A673 (cell line): ENCODE results near the gene VGLL1. TPM values are rescaled to one million over a fixed set of nuclear protein-coding genes. Genes with fewer than 3 reads are reported as not detected.

ENCODE experiments used
- BruUV-seq: library from RNA; stranded (reverse); fragments of 400-500 nt; replicated peaks from 2 replicates; lab custom pipeline; 2021; lab: Mats Ljungman, UMichigan
- CTCF ChIA-PET: fragments of 300-600 bp; sonication (Branson Sonifier 250); formaldehyde crosslinking; loops from one replicate; lab custom pipeline; 2022; ENCODE audit warnings: antibody characterized with exemption; lab: Charles Lee
- POLR2A ChIA-PET: fragments of 300-600 bp; sonication (Branson Sonifier 250); formaldehyde crosslinking; loops from one replicate; lab custom pipeline; 2022; ENCODE audit warnings: antibody characterized with exemption; ENCODE audit not compliant: low non-redundant PET; lab: Charles Lee
- DNase-seq: peaks from one replicate; pipeline ENCODE4 v3.0.0-alpha.2; 2015; ENCODE audit warnings: low spot score
- H3K27ac ChIP-seq: fragments of 200-600 bp; sonication (generic); 2 replicates; pipeline ENCODE4 v1.5.1; 2016; ENCODE audit warnings: mixed run types, low read depth, mild to moderate bottlenecking, mixed read lengths, antibody characterized with exemption, low read length; ENCODE audit not compliant: poor library complexity, severe bottlenecking
- H3K27me3 ChIP-seq: fragments of 200-600 bp; sonication (generic); replicated peaks from 2 replicates; pipeline ENCODE4 v1.6.1; 2017; ENCODE audit warnings: mixed run types, low read depth, mild to moderate bottlenecking, mixed read lengths, antibody characterized with exemption, low read length; ENCODE audit not compliant: insufficient read depth, poor library complexity
- H3K36me3 ChIP-seq: fragments of 200-600 bp; sonication (generic); 2 replicates; pipeline ENCODE4 v1.6.1; 2016; ENCODE audit warnings: mixed run types, mild to moderate bottlenecking, mixed read lengths, antibody characterized with exemption, low read length; ENCODE audit not compliant: insufficient read depth, poor library complexity, severe bottlenecking
- H3K4me1 ChIP-seq: fragments of 200-600 bp; sonication (generic); 2 replicates; pipeline ENCODE4 v1.6.1; 2017; ENCODE audit warnings: mixed run types, mild to moderate bottlenecking, mixed read lengths, antibody characterized with exemption, low read length; ENCODE audit not compliant: insufficient read depth, poor library complexity, severe bottlenecking
- H3K4me3 ChIP-seq: fragments of 200-600 bp; sonication (generic); 2 replicates; pipeline ENCODE4 v1.5.1; 2016; ENCODE audit warnings: low read depth, mixed run types, mild to moderate bottlenecking, mixed read lengths, low read length; ENCODE audit not compliant: poor library complexity, severe bottlenecking
- H3K9me3 ChIP-seq: fragments of 200-600 bp; sonication (generic); 2 replicates; pipeline ENCODE4 v1.6.1; 2016; ENCODE audit warnings: mixed run types, low read depth, mild to moderate bottlenecking, mixed read lengths, antibody characterized with exemption, low read length; ENCODE audit not compliant: poor library complexity, severe bottlenecking
- EZH2 ChIP-seq: fragments of 200-600 bp; sonication (generic); IDR thresholded peaks from 2 replicates; pipeline ENCODE4 v1.6.1; 2017; ENCODE audit warnings: borderline replicate concordance, low read depth, mild to moderate bottlenecking, mixed read lengths, antibody characterized with exemption, low read length; ENCODE audit not compliant: poor library complexity, severe bottlenecking
- intact Hi-C: fragments of 100-400 bp; cut with micrococcal nuclease; formaldehyde crosslinking; loops from one replicate; pipeline ENCODE4 v1.10.0; 2022; ENCODE audit not compliant: unreplicated experiment
- total RNA-seq: library from RNA; stranded (reverse); gene quantifications from 2 replicates; pipeline ENCODE4 v1.2.3, GENCODE V29; 2021
- TF ChIP-seq, protein P1 (sequence below): fragments of 300-800, 200-600 bp; sonication (generic); conservative IDR thresholded peaks from 2 replicates; pipeline ENCODE4 v1.5.1; 2017; ENCODE audit warnings: low read depth, mild to moderate bottlenecking, antibody characterized with exemption, low read length, moderate library complexity, mixed read lengths

Gene VGLL1
- total RNA-seq, 1 experiment from 2014 or later, result not detected

DNA sequence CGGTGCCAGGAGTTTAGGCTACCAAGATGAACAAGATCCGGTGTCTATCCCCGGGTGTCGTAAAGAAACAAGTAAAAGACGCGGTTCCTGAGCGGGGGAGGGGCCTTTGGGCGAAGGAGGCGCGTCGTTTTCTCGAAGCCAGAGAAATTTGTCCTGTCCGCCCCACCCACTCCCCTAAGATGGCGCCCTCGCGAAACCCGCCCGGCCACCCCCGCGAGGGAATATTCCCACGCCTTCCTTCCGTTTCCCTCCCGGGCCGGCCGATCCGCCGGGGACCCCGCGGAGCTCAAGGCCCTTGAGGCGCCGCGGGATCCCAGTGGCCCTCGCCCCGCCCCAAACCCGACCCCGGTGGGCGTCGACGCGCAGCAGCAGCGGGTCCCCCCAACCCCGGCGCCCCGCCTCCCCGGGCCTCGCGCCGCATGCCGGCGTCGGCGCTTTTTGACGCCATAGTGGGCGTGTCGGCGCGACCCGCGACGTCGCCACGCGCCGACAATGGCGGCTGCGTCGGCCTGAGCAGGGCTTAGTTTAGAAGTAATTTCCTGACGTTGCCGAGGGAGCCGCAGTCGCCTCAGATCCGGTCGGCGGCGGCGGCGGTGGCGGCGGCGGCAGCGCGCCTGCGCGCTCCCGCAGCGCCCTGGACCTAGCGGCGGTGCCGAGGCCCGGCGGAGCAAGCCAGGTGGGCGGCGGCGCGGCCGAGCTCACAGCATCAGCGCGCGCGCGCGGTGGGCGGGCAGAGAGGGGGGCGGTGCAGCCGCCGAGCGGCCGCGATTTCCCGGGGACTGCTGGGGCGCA lies 35.1 kb upstream of the VGLL1 start:
- H3K27ac ChIP-seq, result peak overlapping the region; percentile 88
- H3K27me3 ChIP-seq, result no peaks in the 10 kb centered on the region
- BruUV-seq, result no TSS peak
- peak; percentile 93 for DNase-seq
- ChIA-PET CTCF (no interaction called here), POLR2A (no interaction called here)
- H3K4me1 ChIP-seq, result no peaks in the 10 kb centered on the region
- peak overlapping the region; percentile 67 for H3K4me3 ChIP-seq
- H3K36me3 ChIP-seq, result peaks cover 20% of the 10 kb centered on the region
- no peak for TF ChIP-seq EZH2
- TF ChIP-seq, protein P1, sequence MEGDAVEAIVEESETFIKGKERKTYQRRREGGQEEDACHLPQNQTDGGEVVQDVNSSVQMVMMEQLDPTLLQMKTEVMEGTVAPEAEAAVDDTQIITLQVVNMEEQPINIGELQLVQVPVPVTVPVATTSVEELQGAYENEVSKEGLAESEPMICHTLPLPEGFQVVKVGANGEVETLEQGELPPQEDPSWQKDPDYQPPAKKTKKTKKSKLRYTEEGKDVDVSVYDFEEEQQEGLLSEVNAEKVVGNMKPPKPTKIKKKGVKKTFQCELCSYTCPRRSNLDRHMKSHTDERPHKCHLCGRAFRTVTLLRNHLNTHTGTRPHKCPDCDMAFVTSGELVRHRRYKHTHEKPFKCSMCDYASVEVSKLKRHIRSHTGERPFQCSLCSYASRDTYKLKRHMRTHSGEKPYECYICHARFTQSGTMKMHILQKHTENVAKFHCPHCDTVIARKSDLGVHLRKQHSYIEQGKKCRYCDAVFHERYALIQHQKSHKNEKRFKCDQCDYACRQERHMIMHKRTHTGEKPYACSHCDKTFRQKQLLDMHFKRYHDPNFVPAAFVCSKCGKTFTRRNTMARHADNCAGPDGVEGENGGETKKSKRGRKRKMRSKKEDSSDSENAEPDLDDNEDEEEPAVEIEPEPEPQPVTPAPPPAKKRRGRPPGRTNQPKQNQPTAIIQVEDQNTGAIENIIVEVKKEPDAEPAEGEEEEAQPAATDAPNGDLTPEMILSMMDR, result no peak
- intact Hi-C loops, result no loop called here
- H3K9me3 ChIP-seq, result no peaks in the 10 kb centered on the region

DNA sequence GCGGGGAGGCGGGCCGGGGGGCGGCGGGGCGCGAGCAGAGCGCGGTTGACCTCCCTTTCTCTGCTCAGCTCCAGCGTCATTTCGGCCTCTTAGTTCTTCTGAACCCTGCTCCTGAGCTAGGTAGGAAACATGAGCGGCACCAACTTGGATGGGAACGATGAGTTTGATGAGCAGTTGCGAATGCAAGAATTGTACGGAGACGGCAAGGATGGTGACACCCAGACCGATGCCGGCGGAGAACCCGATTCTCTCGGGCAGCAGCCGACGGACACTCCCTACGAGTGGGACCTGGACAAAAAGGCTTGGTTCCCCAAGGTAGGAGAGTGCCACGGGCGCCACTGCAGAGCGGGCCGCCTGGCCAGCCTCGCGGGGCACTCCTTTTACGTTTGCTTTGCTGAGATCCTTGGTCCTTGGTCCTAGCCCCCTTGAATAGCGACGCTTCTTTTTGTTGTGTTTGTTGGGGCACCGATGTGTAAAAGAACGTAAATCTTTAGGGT lies 34.4 kb upstream of the VGLL1 start, which contains the start of gene HTATSF1:
Gene HTATSF1 (plus strand): TSS at position 37 of the 497 bp plus-strand sequence. CDS start 93 bp downstream, at position 130.
- peaks cover 25% of the 10 kb centered on the region for H3K36me3 ChIP-seq
- intact Hi-C loops, result no loop called here
- no TSS peak for BruUV-seq
- no peak for DNase-seq
- H3K4me1 ChIP-seq, result no peaks in the 10 kb centered on the region
- ChIA-PET CTCF (no interaction called here), POLR2A (no interaction called here)
- peak within 1 kb of the TSS; percentile 88 for H3K27ac ChIP-seq
- no peaks in the 10 kb centered on the region for H3K9me3 ChIP-seq
- peak within 1 kb of the TSS; percentile 67 for H3K4me3 ChIP-seq
- no peaks in the 10 kb centered on the region for H3K27me3 ChIP-seq
- TF ChIP-seq, protein P1, result no peak
- no peak for TF ChIP-seq EZH2

DNA sequence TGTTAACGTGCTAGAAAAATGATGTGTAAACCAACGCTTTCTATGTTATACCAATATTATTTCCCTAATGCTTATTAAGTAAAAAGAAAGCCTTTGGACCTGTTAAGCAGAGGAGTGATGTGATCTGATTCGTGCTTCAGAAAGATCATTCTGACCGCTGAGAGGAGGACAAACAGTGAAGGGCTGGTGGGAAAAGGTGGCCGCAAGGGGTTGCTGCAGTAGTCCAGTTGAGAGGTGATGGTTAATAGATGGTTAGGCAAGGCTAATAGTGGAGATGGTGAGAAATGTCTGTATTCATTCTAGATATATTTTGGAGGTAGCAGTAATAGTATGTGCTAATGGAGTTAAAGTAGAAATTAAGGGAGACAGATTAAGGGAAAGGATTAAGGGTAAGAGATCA lies 12.9 kb upstream of the VGLL1 start:
- no peaks in the 10 kb centered on the region for H3K9me3 ChIP-seq
- no peak for DNase-seq
- CTCF ChIA-PET, result no interaction called here
- H3K4me1 ChIP-seq, result no peaks in the 10 kb centered on the region
- no peaks in the 10 kb centered on the region for H3K36me3 ChIP-seq
- no peak overlapping the region for H3K27ac ChIP-seq
- no TSS peak for BruUV-seq
- POLR2A ChIA-PET, result no interaction called here
- H3K27me3 ChIP-seq, result no peaks in the 10 kb centered on the region
- no peak overlapping the region for H3K4me3 ChIP-seq
- intact Hi-C loops, result no loop called here
- no peak for TF ChIP-seq EZH2
- TF ChIP-seq, protein P1, result no peak
